ENCODE data around the gene CLDN9.

GRCh38 chr16:2963074-2963722 lies 49.5 kb upstream of the CLDN9 start:
- no peak for TF ChIP-seq DNMT1 (IDR thresholded peaks at IDR 0.05)
- TF ChIP-seq, protein P1, sequence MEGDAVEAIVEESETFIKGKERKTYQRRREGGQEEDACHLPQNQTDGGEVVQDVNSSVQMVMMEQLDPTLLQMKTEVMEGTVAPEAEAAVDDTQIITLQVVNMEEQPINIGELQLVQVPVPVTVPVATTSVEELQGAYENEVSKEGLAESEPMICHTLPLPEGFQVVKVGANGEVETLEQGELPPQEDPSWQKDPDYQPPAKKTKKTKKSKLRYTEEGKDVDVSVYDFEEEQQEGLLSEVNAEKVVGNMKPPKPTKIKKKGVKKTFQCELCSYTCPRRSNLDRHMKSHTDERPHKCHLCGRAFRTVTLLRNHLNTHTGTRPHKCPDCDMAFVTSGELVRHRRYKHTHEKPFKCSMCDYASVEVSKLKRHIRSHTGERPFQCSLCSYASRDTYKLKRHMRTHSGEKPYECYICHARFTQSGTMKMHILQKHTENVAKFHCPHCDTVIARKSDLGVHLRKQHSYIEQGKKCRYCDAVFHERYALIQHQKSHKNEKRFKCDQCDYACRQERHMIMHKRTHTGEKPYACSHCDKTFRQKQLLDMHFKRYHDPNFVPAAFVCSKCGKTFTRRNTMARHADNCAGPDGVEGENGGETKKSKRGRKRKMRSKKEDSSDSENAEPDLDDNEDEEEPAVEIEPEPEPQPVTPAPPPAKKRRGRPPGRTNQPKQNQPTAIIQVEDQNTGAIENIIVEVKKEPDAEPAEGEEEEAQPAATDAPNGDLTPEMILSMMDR (IDR thresholded peaks at IDR 0.05 in 2 of 3, conservative IDR thresholded peaks at IDR 0.05 in 1 of 3; ENCODE audit: insufficient read depth in 2 of 3, low read depth in 1 of 3, low read length in 3 of 3) = no peak
- no peak for TF ChIP-seq NFE2L1 (tag; IDR thresholded peaks at IDR 0.05; ENCODE audit: borderline replicate concordance, low read depth)
- no peak for TF ChIP-seq PURB (CRISPR knock-in tag; IDR thresholded peaks at IDR 0.05; ENCODE audit: low read depth)
- TF ChIP-seq OTX1 (CRISPR knock-in tag; IDR thresholded peaks at IDR 0.05) = no peak
- no peak for TF ChIP-seq ETV5 (CRISPR knock-in tag; IDR thresholded peaks at IDR 0.05; ENCODE audit: low read depth)
- TF ChIP-seq, protein P2, sequence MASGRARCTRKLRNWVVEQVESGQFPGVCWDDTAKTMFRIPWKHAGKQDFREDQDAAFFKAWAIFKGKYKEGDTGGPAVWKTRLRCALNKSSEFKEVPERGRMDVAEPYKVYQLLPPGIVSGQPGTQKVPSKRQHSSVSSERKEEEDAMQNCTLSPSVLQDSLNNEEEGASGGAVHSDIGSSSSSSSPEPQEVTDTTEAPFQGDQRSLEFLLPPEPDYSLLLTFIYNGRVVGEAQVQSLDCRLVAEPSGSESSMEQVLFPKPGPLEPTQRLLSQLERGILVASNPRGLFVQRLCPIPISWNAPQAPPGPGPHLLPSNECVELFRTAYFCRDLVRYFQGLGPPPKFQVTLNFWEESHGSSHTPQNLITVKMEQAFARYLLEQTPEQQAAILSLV (tag; IDR thresholded peaks at IDR 0.05) = no peak
- TF ChIP-seq ZBTB7A (IDR thresholded peaks at IDR 0.05; ENCODE audit: borderline replicate concordance, control insufficient read depth, low read depth, low read length) = 0 out of 2 replicates have a peak, but pooled peaks have one; percentile 26
- TF ChIP-seq ZNF780A (CRISPR knock-in tag; IDR thresholded peaks at IDR 0.05) = no peak
